IMR-90 (cell line): ENCODE results near the gene FAM20C. TPM values are rescaled to one million over a fixed set of nuclear protein-coding genes. Genes with fewer than 3 reads are reported as not detected.

Experiments used
- ATAC-seq: fragments of 200-7000 bp; cut with Tn5 transposase; 2 replicates; pipeline ENCODE4 v1.9.1; 2020; ENCODE audit warnings: low read depth, mild to moderate bottlenecking, moderate library complexity
- BruUV-seq: library from RNA; stranded (reverse); fragments of 400-500 nt; replicated peaks from 2 replicates; lab custom pipeline; 2021; lab: Mats Ljungman, UMichigan
- CTCF ChIA-PET: fragments of 300-600 bp; formaldehyde crosslinking; extraction: SDS; loops from one replicate; lab custom pipeline; 2021; ENCODE audit warnings: antibody characterized with exemption; lab: Yijun Ruan, JAX
- POLR2A ChIA-PET: fragments of 300-600 bp; sonication (Branson Sonifier 250); formaldehyde crosslinking; loops from one replicate; lab custom pipeline; 2022; ENCODE audit warnings: antibody characterized with exemption; ENCODE audit not compliant: unreplicated experiment; lab: Charles Lee
- DNase-seq: peaks from one replicate; pipeline ENCODE4 v3.0.0; 2013
- H2AFZ ChIP-seq: replicated peaks from 2 replicates; pipeline ENCODE3; 2013; ENCODE audit warnings: low read length, mild to moderate bottlenecking; ENCODE audit not compliant: poor library complexity
- H2AK5ac ChIP-seq: 2 replicates; pipeline ENCODE4 v1.6.1; 2013; ENCODE audit warnings: low read depth, low read length, inconsistent platforms
- H2AK9ac ChIP-seq: replicated peaks from 2 replicates; pipeline ENCODE3; 2013; ENCODE audit warnings: mild to moderate bottlenecking, low read depth, low read length, moderate library complexity; ENCODE audit not compliant: poor library complexity
- H2BK120ac ChIP-seq: 2 replicates; pipeline ENCODE4 v1.6.1; 2013; ENCODE audit warnings: low read depth, low read length, inconsistent platforms
- H2BK15ac ChIP-seq: 3 replicates; pipeline ENCODE4 v1.6.1; 2013; ENCODE audit warnings: low read depth, low read length, inconsistent platforms
- H2BK20ac ChIP-seq: 2 replicates; pipeline ENCODE4 v1.6.1; 2013; ENCODE audit warnings: low read depth, mild to moderate bottlenecking, inconsistent platforms, low read length, moderate library complexity
- H2BK5ac ChIP-seq: 2 replicates; pipeline ENCODE4 v1.6.1; 2013; ENCODE audit warnings: mild to moderate bottlenecking, low read depth, low read length, inconsistent platforms; ENCODE audit not compliant: poor library complexity, severe bottlenecking
- H3K14ac ChIP-seq: replicated peaks from 2 replicates; pipeline ENCODE4 v1.6.1; 2013; ENCODE audit warnings: low read depth, low read length, inconsistent platforms
- H3K18ac ChIP-seq: 2 replicates; pipeline ENCODE4 v1.6.1; 2013; ENCODE audit warnings: low read depth, low read length, control low read depth
- H3K23ac ChIP-seq: 2 replicates; pipeline ENCODE4 v1.6.1; 2013; ENCODE audit warnings: low read depth, low read length, inconsistent platforms
- H3K27ac ChIP-seq: 2 replicates; pipeline ENCODE4 v1.5.1; 2013; ENCODE audit warnings: mild to moderate bottlenecking, control low read depth, low read length; ENCODE audit not compliant: insufficient read depth
- H3K27me3 ChIP-seq: 2 replicates; pipeline ENCODE4 v1.6.1; 2013; ENCODE audit warnings: low read length; ENCODE audit not compliant: control insufficient read depth, insufficient read depth
- H3K36me3 ChIP-seq: 2 replicates; pipeline ENCODE4 v1.6.1; 2013; ENCODE audit warnings: low read length, mixed read lengths; ENCODE audit not compliant: control insufficient read depth, insufficient read depth
- H3K4ac ChIP-seq: 2 replicates; pipeline ENCODE4 v1.6.1; 2013; ENCODE audit warnings: low read depth, low read length, inconsistent platforms
- H3K4me1 ChIP-seq: 2 replicates; pipeline ENCODE4 v1.6.1; 2013; ENCODE audit warnings: low read length, mixed read lengths; ENCODE audit not compliant: control insufficient read depth, insufficient read depth
- H3K4me2 ChIP-seq: 2 replicates; pipeline ENCODE4 v1.6.1; 2013; ENCODE audit warnings: low read depth, mild to moderate bottlenecking, control low read depth, low read length, moderate library complexity
- H3K4me3 ChIP-seq: 2 replicates; pipeline ENCODE4 v1.5.1; 2013; ENCODE audit warnings: low read depth, mild to moderate bottlenecking, control low read depth, low read length, moderate library complexity; ENCODE audit not compliant: insufficient read depth
- H3K56ac ChIP-seq: 2 replicates; pipeline ENCODE4 v1.6.1; 2013; ENCODE audit warnings: low read length, inconsistent platforms; ENCODE audit not compliant: insufficient read depth; ENCODE audit errors: extremely low read depth
- H3K79me1 ChIP-seq, 2 experiments: 2 replicates each; pipeline ENCODE4 v1.6.1; 2013; ENCODE audit warnings: low read length in 2 of 2, inconsistent platforms in 1 of 2, low read depth in 1 of 2
- H3K9ac ChIP-seq: 2 replicates; pipeline ENCODE4 v1.6.1; 2013; ENCODE audit warnings: low read depth, low read length, control low read depth
- H3K9me1 ChIP-seq: 2 replicates; pipeline ENCODE4 v1.6.1; 2013; ENCODE audit warnings: low read length, inconsistent platforms; ENCODE audit not compliant: insufficient read depth
- H3K9me3 ChIP-seq: 2 replicates; pipeline ENCODE4 v1.6.1; 2013; ENCODE audit warnings: low read length; ENCODE audit not compliant: control insufficient read depth, insufficient read depth
- H4K20me1 ChIP-seq: 2 replicates; pipeline ENCODE4 v1.6.1; 2013; ENCODE audit warnings: low read length, inconsistent platforms; ENCODE audit not compliant: insufficient read depth
- H4K5ac ChIP-seq: 2 replicates; pipeline ENCODE4 v1.6.1; 2013; ENCODE audit warnings: mild to moderate bottlenecking, low read depth, low read length, control low read depth
- H4K8ac ChIP-seq, 2 experiments: 2 replicates each; pipeline ENCODE4 v1.6.1; 2013; ENCODE audit warnings: low read depth in 2 of 2, low read length in 2 of 2, control low read depth in 1 of 2, inconsistent platforms in 1 of 2
- H4K91ac ChIP-seq: 2 replicates; pipeline ENCODE4 v1.6.1; 2013; ENCODE audit warnings: low read depth, low read length, inconsistent platforms; ENCODE audit not compliant: insufficient read depth
- RFX5 ChIP-seq: IDR thresholded peaks from 2 replicates; pipeline ENCODE4 v1.8.0; 2012; ENCODE audit warnings: low read depth, mild to moderate bottlenecking, low read length, moderate library complexity
- WGBS, 2 experiments: methylation state at CpG; one replicate each; pipeline versions ENCODE4 v1.1.5 to v1.1.7; 2013; ENCODE audit warnings: missing lambda C conversion rate in 2 of 2; ENCODE audit not compliant: insufficient read length in 1 of 2; ENCODE audit errors: extremely low coverage in 2 of 2; 5-methylcytosine and 5-hydroxymethylcytosine counted together
- dilution Hi-C: fragments of 300-500 bp; cut with HindIII; formaldehyde crosslinking; loops from one replicate; pipeline ENCODE4 v1.14.3; 2018; ENCODE audit warnings: low sequenced_read_pairs; ENCODE audit not compliant: unreplicated experiment
- in situ Hi-C: fragments of 300-500 bp; cut with MboI; formaldehyde crosslinking; loops from 3 replicates; pipeline ENCODE4 v1.14.3; 2019; ENCODE audit warnings: low sequenced_read_pairs, inconsistent platforms, mixed read lengths
- intact Hi-C: fragments of 100-400 bp; cut with micrococcal nuclease; formaldehyde crosslinking; loops from 2 replicates; pipeline ENCODE4 v1.10.0; 2022
- polyA plus RNA-seq, 3 experiments: library from polyadenylated mRNA; depleted of rRNA; stranded (reverse); fragments of >200 nt; gene quantifications; 2 replicates each; pipeline ENCODE4 v1.2.3, GENCODE V29; 2012; ENCODE audit warnings: low replicate concordance in 1 of 3
- total RNA-seq: library from RNA; depleted of rRNA; stranded (reverse); fragments of >200 nt; gene quantifications from 2 replicates; pipeline ENCODE4 v1.2.3, GENCODE V29; 2012

Gene FAM20C
- total and polyA plus RNA-seq, 2 of the 4 experiments (the other 2 are of a cell fraction): 7.7 to 36.6 TPM

DNA sequence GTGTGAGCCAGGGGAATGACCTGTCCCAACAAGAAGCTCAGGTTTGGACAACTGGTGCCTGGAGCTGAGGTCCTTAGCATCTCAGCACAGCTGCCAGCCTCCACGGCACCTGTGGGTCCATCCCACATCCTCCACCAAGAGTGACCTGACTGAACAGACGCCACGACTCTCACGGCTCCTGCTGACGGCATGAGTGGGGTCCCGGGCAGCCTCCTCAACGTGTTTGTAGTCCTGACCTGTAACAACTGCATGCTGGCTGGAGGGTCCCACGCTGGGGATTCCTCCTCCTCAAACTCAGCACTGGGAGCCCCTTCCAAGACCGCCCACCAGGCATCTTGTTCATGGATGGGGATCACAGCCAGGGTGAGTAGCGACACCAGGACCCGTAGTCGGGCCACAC, 36.2 kb downstream of the FAM20C start:
- Histone ChIP-seq H3K23ac (peak overlapping the region; percentile 34), H4K91ac (peak overlapping the region; percentile 94), H2BK20ac (peak overlapping the region; percentile 83), H3K27me3 (no peaks in the 10 kb centered on the region), H2BK120ac (peak overlapping the region; percentile 96), H2BK5ac (peak overlapping the region; percentile 91), H3K4me3 (no peak overlapping the region), H3K4me2 (no peak overlapping the region), H2BK15ac (peak overlapping the region; percentile 92; the same call in 2 of the 3 replicates), H2AK9ac (peak overlapping the region; percentile 70), H4K20me1 (peaks cover 4% of the 10 kb centered on the region), H3K18ac (peak overlapping the region; percentile 90), H3K36me3 (peaks cover 30% of the 10 kb centered on the region), H3K4me1 (peaks cover 67% of the 10 kb centered on the region), H3K27ac (peak overlapping the region; percentile 97), H2AFZ (no peak overlapping the region), H3K79me1 (peaks cover 34 to 68% of the 10 kb centered on the region in 2 experiments), H4K5ac (peak overlapping the region; percentile 89), H3K9ac (0 out of 2 replicates have a peak overlapping the region, but pooled peaks have one; percentile 38), H3K9me3 (no peaks in the 10 kb centered on the region), H3K9me1 (peaks cover 33% of the 10 kb centered on the region), H3K4ac (peak overlapping the region; percentile 89), H4K8ac (peak overlapping the region; percentile 66 to 99), H2AK5ac (peak overlapping the region; percentile 100), H3K14ac (peak overlapping the region; percentile 74), H3K56ac (peak overlapping the region; percentile 44)
- no peak for TF ChIP-seq RFX5
- CTCF ChIA-PET: no interaction called here
- intact Hi-C loops: loop anchor here (1.0 kb wide), 1 partner anchor 34 kb away; no protein-coding TSS in a partner anchor
- ATAC-seq (no peak), DNase-seq (no peak)
- POLR2A ChIA-PET: no interaction called here
- dilution Hi-C loops: no loop called here
- WGBS, 2 experiments: 83% methylated on average over 8 of the region's 12 CpGs; no CpG with 5 or more reads in 1 of the 2 experiments
- in situ Hi-C loops: no loop called here
- no TSS peak for BruUV-seq
